BJ (cell line): Measurements from ENCODE around the gene B3GNT8. TPM values are rescaled to one million over a fixed set of nuclear protein-coding genes. Genes with fewer than 3 reads are reported as not detected.
"Not testable (repeated sequence)": the region's sequence is repeated elsewhere in the genome, so short reads cannot be mapped to it uniquely, and the experiment has no call there.

Experiments
- CTCF ChIA-PET: fragments of 350-600 bp; formaldehyde crosslinking; extraction: SDS; loops from one replicate; lab custom pipeline; 2021; ENCODE audit warnings: antibody characterized with exemption, inconsistent platforms; lab: Yijun Ruan, JAX
- POLR2A ChIA-PET: fragments of 300-600 bp; sonication (Branson Sonifier 250); formaldehyde crosslinking; extraction: SDS; loops from one replicate; lab custom pipeline; 2021; ENCODE audit warnings: antibody characterized with exemption; lab: Charles Lee
- DNase-seq: peaks from one replicate; pipeline ENCODE4 v3.0.0-alpha.2; 2011; ENCODE audit warnings: low read depth
- H3K27me3 ChIP-seq: 2 replicates; pipeline ENCODE4 v1.6.0; 2011; ENCODE audit warnings: low read length; ENCODE audit not compliant: control insufficient read depth, insufficient read depth
- H3K36me3 ChIP-seq: 2 replicates; pipeline ENCODE4 v1.5.1; 2011; ENCODE audit warnings: low read length; ENCODE audit not compliant: control insufficient read depth, insufficient read depth
- H3K4me3 ChIP-seq: 2 replicates; pipeline ENCODE4 v1.5.1; 2011; ENCODE audit warnings: low read depth, mild to moderate bottlenecking, control low read depth, low read length
- CTCF ChIP-seq: IDR thresholded peaks from 2 replicates; pipeline ENCODE4 v1.5.1; 2011; ENCODE audit warnings: low read depth, mild to moderate bottlenecking, control low read depth, inconsistent platforms, low read length, moderate library complexity; ENCODE audit not compliant: insufficient read depth
- polyA plus RNA-seq: library from polyadenylated mRNA; depleted of rRNA; stranded (reverse); fragments of >200 nt; gene quantifications from 2 replicates; pipeline ENCODE4 v1.2.3, GENCODE V29; 2011

Gene B3GNT8
- polyA plus RNA-seq, 1 experiment = 0.36 TPM

- ChIA-PET POLR2A (no interaction called here), CTCF (interaction anchor here (1.9 to 2.3 kb wide), 2 partner anchors 13 to 134 kb away, joined by 4 to 10 read pairs; no protein-coding TSS in a partner anchor)
- no peak for TF ChIP-seq CTCF
Observed at GRCh38 chr19:41435936-41436673, 8.9 kb upstream of the B3GNT8 start.

GRCh38 chr19:41435376-41435775, 8.2 kb upstream of the B3GNT8 start:
- POLR2A ChIA-PET, DNase-seq: not testable (repeated sequence)
- peaks cover 14% of the 10 kb centered on the region for H3K36me3 ChIP-seq

More at GRCh38 chr19:41435936-41436673, 8.9 kb upstream of the B3GNT8 start:
- no peak for DNase-seq
- Histone ChIP-seq H3K4me3 (no peak overlapping the region), H3K27me3 (no peaks in the 10 kb centered on the region), H3K36me3 (peaks cover 12% of the 10 kb centered on the region)

GRCh38 chr19:41434450-41434849, 7.3 kb upstream of the B3GNT8 start:
- ChIA-PET CTCF (no interaction called here), POLR2A (no interaction called here)
- Histone ChIP-seq H3K27me3 (no peaks in the 10 kb centered on the region), H3K36me3 (peaks cover 14% of the 10 kb centered on the region), H3K4me3 (no peak overlapping the region)
- DNase-seq = no peak
- no peak for TF ChIP-seq CTCF

More at GRCh38 chr19:41435376-41435775, 8.2 kb upstream of the B3GNT8 start:
- CTCF ChIA-PET = interaction anchor here (1.9 to 2.3 kb wide), 2 partner anchors 14 to 135 kb away, joined by 4 to 10 read pairs; no protein-coding TSS in a partner anchor
- H3K27me3 ChIP-seq, H3K4me3 ChIP-seq: not testable (repeated sequence)

GRCh38 chr19:41433171-41433570, 6.0 kb upstream of the B3GNT8 start:
- H3K4me3 ChIP-seq = no peak overlapping the region
- POLR2A ChIA-PET = no interaction called here
- H3K36me3 ChIP-seq = peaks cover 14% of the 10 kb centered on the region
- no peak for DNase-seq
- CTCF ChIA-PET = interaction anchor here (0.9 to 1.0 kb wide), 2 partner anchors 16 to 113 kb away, joined by 3 to 6 read pairs; no protein-coding TSS in a partner anchor
- no peak for TF ChIP-seq CTCF
- no peaks in the 10 kb centered on the region for H3K27me3 ChIP-seq

GRCh38 chr19:41431426-41432386, 4.5 kb upstream of the B3GNT8 start:
- peak; percentile 44 for TF ChIP-seq CTCF
- CTCF ChIA-PET = interaction anchor here (1.1 to 2.1 kb wide), 4 partner anchors 110 to 229 kb away, joined by 3 to 7 read pairs (median 4); no protein-coding TSS in a partner anchor

More at GRCh38 chr19:41431426-41432386, 4.5 kb upstream of the B3GNT8 start:
- H3K36me3 ChIP-seq = peaks cover 14% of the 10 kb centered on the region
- POLR2A ChIA-PET = no interaction called here
- no peaks in the 10 kb centered on the region for H3K27me3 ChIP-seq
- no peak overlapping the region for H3K4me3 ChIP-seq
- DNase-seq = no peak
